ENCODE data around the gene CLDN25. TPM values are rescaled to one million over a fixed set of nuclear protein-coding genes. Genes with fewer than 3 reads are reported as not detected.

The CLDN25 gene
- total and polyA plus RNA-seq, 2 of the 13 experiments (the other 11 are each of a cell fraction or from before 2014, with no cell fraction given) = not detected

DNA sequence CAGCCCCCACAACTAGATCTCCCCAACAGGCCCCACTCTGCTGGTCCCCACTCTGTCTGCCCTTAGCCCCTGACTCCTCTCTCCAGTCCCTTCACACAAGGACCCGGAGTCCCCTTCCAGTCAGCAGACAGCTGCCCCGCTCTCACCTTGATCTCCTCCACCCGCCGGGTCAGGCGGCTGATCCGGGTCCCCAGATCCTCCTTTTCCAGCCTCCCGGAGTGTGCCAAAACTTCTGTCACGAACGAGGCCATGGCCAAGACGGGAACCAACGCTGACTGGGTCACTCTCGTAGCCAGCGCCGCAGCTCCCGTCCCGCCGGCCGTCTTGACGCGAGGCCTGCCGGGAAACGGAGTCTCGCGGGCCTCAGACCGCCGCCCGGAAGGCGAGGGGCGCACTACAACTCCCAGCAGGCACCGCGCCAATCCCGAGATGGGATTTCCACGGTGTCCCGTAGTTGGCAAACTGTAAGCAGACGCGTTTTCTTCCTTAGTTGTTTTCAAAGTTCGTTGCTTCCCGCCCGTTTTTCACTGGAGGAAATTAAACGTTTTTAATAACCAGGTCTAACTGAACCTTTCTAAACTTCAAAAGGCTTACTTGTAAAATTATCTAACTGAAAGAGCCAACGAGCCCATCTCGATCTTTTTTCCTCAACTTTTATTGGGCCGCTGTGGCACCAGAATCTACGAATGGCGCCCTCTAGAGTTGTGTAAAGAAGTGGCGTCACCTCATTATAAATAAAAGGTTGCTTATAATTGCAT, 6.0 kb upstream of the CLDN25 start, which contains the start of gene ZW10 (continued):
- TF ChIP-seq ZSCAN21 (CRISPR knock-in tag; IDR thresholded peaks at IDR 0.05; ENCODE audit: borderline replicate concordance) = no peak; the same call in 1 of the 2 replicates
- TF ChIP-seq ASH2L (IDR thresholded peaks at IDR 0.05; ENCODE audit: insufficient read length, low read depth, low read length) = peak; percentile 91
- TF ChIP-seq MTA3 (CRISPR knock-in tag; IDR thresholded peaks at IDR 0.05) = no peak
- TF ChIP-seq, protein P1, sequence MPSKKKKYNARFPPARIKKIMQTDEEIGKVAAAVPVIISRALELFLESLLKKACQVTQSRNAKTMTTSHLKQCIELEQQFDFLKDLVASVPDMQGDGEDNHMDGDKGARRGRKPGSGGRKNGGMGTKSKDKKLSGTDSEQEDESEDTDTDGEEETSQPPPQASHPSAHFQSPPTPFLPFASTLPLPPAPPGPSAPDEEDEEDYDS (CRISPR knock-in tag; IDR thresholded peaks at IDR 0.05) = no peak; the same call in 1 of the 2 replicates
- no peak for TF ChIP-seq ZNF549 (CRISPR knock-in tag; IDR thresholded peaks at IDR 0.05)
- TF ChIP-seq, protein P2, sequence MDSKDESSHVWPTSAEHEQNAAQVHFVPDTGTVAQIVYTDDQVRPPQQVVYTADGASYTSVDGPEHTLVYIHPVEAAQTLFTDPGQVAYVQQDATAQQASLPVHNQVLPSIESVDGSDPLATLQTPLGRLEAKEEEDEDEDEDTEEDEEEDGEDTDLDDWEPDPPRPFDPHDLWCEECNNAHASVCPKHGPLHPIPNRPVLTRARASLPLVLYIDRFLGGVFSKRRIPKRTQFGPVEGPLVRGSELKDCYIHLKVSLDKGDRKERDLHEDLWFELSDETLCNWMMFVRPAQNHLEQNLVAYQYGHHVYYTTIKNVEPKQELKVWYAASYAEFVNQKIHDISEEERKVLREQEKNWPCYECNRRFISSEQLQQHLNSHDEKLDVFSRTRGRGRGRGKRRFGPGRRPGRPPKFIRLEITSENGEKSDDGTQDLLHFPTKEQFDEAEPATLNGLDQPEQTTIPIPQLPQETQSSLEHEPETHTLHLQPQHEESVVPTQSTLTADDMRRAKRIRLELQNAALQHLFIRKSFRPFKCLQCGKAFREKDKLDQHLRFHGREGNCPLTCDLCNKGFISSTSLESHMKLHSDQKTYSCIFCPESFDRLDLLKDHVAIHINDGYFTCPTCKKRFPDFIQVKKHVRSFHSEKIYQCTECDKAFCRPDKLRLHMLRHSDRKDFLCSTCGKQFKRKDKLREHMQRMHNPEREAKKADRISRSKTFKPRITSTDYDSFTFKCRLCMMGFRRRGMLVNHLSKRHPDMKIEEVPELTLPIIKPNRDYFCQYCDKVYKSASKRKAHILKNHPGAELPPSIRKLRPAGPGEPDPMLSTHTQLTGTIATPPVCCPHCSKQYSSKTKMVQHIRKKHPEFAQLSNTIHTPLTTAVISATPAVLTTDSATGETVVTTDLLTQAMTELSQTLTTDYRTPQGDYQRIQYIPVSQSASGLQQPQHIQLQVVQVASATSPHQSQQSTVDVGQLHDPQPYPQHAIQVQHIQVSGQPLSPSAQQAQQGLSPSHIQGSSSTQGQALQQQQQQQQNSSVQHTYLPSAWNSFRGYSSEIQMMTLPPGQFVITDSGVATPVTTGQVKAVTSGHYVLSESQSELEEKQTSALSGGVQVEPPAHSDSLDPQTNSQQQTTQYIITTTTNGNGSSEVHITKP (CRISPR knock-in tag; IDR thresholded peaks at IDR 0.05; ENCODE audit: low read depth) = no peak
- TF ChIP-seq ZNF709 (CRISPR knock-in tag; IDR thresholded peaks at IDR 0.05) = peak; percentile 66; the same call in 1 of the 2 replicates
- TF ChIP-seq PAWR (CRISPR knock-in tag; IDR thresholded peaks at IDR 0.05; ENCODE audit: borderline replicate concordance) = no peak
- TF ChIP-seq RFXANK (CRISPR knock-in tag; IDR thresholded peaks at IDR 0.05) = no peak
- TF ChIP-seq SRSF1 (optimal IDR thresholded peaks at IDR 0.05; ENCODE audit: low read depth, low read length) = no peak
- no peak for TF ChIP-seq U2AF2 (IDR thresholded peaks at IDR 0.05; ENCODE audit: low read depth, low read length)
- TF ChIP-seq CENPX (CRISPR knock-in tag; IDR thresholded peaks at IDR 0.05) = no peak
- TF ChIP-seq ZNF121 (CRISPR knock-in tag; IDR thresholded peaks at IDR 0.05) = no peak
- no peak for TF ChIP-seq RBM22 (optimal IDR thresholded peaks at IDR 0.05; ENCODE audit: low read length)
- TF ChIP-seq ZNF607 (CRISPR knock-in tag; IDR thresholded peaks at IDR 0.05; ENCODE audit: borderline replicate concordance) = 0 out of 2 replicates have a peak, but pooled peaks have one; percentile 62
- TF ChIP-seq ARNTL (CRISPR knock-in tag; IDR thresholded peaks at IDR 0.05) = no peak
- TF ChIP-seq PCBP1 (IDR thresholded peaks at IDR 0.05; ENCODE audit: borderline replicate concordance, low read depth, low read length) = no peak
- no peak for TF ChIP-seq CCAR2 (optimal IDR thresholded peaks at IDR 0.05; ENCODE audit: low read depth, low read length)
- 0 out of 2 replicates have a peak, but pooled peaks have one; percentile 3 for TF ChIP-seq ZNF263 (CRISPR knock-in tag; IDR thresholded peaks at IDR 0.05)
